Hematopoietic multipotent progenitor cell (in vitro differentiated cells): ENCODE results near the gene IGFL1. TPM values are rescaled to one million over a fixed set of nuclear protein-coding genes. Genes with fewer than 3 reads are reported as not detected.
"Not testable (repeated sequence)": the region's sequence is repeated elsewhere in the genome, so short reads cannot be mapped to it uniquely, and the experiment has no call there.

Source experiments
- DNase-seq, 3 donors: peaks; one replicate each; pipeline ENCODE4 v3.0.0-alpha.2; 2011 to 2015; ENCODE audit warnings: low read depth in 2 of 3, low spot score in 2 of 3
- total RNA-seq: library from RNA; depleted of rRNA; stranded (reverse); fragments of >200 nt; gene quantifications from one replicate; pipeline ENCODE4 v1.2.3, GENCODE V29; 2012

IGFL1 gene
- total RNA-seq, 1 donor: not detected

DNA sequence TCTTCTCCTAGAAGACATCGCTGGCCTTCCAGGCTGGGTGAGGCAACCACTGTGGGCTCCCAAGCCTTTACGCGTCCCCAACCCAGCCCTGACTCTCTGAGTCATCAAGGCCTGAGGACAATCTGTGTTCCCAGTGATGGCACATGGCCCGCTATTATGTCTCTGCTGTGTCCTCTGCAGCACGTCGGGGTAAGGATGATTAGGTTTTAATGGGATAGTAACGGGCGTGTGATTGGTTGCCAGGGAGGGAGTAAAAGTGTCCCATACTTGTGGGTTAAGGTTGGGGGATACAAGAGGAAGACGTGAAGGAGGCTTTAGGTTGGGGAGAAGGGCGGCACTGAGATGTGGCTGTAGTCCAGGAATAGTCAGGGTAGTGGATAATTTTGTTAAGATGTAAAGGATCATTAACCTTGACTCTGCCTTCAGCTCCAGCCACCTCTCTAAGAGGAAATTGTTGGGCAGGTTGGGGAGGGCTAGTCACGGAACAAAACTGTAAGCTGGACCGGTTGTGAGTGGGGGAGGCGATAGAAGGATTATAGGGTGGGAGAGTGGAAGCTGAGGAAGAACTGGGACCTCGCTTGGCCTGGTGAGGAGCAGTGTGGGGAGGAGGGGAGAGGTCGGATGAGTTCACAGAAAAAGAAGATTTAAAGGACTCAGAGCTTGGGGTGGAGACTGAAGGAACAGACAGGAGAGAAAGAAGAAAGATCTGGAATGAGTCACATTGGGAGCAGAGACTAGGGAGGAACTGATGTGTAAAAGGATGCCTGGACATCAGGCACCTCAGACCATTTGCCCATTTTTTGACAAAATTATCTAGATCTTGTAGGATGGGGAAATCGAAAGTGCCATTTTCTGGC, 27.9 kb upstream of the IGFL1 start:
- no peak for DNase-seq

DNA sequence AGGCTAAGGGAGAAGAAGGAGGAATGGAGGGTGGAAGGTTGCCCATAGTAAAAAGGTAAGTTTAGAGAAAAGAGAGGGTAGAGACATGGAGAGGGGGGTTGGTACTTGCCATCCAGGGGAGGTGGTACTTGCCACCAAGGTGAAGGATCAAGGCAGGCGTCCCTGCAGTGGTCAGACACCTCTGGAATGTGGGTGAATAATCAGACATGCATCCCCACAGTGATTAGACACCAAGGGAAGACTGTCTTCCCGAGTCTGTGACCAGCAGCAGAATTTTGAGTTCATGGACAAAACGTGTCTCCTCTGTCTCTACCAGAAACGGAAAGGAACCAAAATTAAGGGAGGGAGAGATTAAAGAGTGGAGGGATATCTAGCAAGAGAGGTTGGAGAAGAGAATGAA, 27.1 kb upstream of the IGFL1 start:
- DNase-seq: no peak

DNA sequence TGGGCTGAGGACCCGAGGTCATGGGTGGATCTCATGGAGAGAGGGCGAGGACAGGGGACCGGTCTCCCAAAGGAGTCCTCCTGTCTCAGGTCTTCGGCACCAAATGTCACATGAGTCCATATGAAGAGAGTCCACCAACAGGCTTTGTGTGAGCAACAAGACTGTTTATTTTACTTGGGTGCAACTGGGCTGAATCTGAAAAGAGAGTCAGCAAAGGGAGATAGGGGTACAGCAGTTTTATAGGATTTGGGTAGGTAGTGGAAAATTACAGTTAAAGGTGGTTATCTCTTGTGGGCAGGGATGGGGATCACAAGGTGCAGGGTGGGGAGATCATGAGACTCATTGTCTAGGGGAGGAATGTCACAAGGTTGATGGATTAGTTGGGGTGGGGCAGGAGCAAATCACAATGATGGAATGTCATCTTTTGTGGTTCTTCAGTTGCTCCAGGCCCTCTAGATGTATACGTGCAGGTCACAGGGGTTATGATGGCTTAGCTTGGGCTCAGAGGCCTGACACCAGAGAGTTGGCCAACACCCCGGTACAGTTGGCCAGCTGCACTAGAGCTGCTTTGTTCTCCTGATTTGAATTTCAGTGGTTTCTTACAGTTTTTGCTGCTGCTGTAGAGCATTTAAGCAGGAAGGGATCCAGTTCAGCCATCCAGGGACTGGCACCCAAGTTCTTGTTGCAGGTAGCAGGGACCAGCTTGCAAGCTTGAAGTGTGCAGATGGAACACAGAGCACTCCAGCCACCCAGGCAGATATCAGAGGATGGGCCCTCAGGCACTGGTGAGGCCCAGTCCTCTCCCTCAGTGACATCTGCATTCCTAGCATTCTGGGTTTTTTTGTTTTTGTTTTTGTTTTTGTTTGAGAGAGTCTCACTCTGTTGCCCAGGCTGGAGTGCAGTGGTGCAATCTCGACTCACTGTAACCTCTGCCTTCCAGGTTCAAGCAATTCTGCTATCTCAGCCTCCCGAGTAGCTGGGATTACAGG, 26.4 kb upstream of the IGFL1 start:
- DNase-seq: no peak

DNA sequence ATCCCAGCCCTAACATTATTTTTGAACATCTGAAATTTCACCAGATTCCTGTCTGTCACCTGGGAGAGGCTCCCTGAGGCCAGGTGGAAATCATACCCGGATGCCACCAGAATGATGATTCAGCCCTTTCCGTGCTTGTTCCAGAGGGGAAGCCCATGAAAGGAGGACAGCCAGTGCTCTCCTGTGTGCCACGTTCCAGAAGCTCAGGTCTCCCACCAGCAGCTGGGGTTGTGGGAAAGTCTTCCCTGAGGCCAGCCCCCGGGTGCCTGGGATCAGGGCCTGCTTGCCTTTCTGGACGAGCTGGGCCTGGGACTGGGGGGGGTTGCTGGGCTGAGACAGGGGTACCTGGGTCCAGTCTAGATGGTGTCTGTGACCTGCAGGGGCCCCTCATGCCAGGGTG, 25.5 kb upstream of the IGFL1 start:
- DNase-seq: no peak

GRCh38 chr19:46205183-46205984, 24.2 kb upstream of the IGFL1 start:
- DNase-seq: no peak

- DNase-seq: no peak
These were observed 23.4 kb upstream of the IGFL1 start for GRCh38 chr19:46206176-46206575.

GRCh38 chr19:46206682-46207081, 22.9 kb upstream of the IGFL1 start:
- no peak for DNase-seq

GRCh38 chr19:46207858-46208257, 21.7 kb upstream of the IGFL1 start:
- DNase-seq: not testable (repeated sequence)

GRCh38 chr19:46209051-46209450, 20.5 kb upstream of the IGFL1 start:
- DNase-seq: no peak

GRCh38 chr19:46209472-46209871, 20.1 kb upstream of the IGFL1 start:
- no peak for DNase-seq

GRCh38 chr19:46210669-46211068, 18.9 kb upstream of the IGFL1 start:
- DNase-seq: no peak

- no peak for DNase-seq
These were observed 18.2 kb upstream of the IGFL1 start for GRCh38 chr19:46211201-46211881.

DNA sequence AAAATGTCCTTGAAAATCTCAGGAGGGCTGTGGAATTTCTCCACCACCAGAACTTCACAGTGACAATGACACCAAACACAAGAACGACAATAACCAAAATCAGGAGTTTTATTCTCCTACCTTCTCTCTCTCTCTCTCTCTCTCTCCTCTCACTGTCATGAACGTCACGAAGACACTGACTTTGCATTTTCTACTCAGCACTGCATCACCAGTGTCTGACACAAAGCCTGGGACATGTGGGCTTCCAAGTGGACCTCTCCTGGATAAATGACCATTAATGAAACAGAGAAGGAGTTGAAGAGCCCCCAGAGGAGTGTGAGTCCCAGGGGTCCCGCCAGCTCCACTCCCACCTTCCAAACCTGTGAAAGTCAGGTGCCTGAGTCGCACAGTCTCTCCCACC, 16.9 kb upstream of the IGFL1 start:
- DNase-seq: not testable (repeated sequence)

DNA sequence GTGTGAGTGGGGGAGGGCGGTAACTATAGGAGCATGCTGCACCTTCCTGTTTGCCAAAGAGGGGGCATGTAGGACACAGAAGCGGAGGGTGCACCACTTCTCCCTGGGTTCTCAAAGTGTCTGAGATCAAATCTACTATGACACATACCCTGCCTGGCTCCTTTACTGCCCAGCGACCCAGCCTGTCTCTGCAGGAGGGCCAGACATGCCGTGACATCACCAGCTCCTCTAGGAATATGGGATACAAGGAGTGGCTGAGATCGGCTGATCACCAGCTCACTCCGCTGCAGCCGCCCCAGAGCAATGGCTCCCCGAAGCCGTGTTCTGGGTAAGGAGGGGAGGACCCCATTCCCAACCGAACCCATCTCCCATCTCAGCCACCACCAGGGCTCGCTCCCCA, 16.4 kb upstream of the IGFL1 start:
- no peak for DNase-seq

DNA sequence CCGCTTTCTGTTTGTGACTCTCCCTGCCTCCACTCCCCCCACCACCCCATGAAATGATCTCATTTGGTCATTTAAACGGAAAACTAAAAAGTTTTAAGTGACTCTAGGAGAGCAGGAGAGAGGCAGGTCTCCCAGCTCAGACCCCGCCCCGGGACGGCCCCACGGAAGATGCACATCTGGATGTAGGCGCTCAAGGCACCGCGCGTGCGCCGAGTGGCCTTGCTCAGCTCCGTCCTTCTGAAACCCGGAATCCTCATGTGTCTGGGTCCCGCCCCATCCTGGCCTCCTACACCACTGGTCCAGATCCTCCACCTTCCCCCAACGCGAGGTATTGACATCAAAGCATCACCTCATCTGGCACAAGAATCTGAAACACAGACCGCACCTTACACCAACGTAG, 15.7 kb upstream of the IGFL1 start:
- DNase-seq: no peak

GRCh38 chr19:46216612-46217011, 12.9 kb upstream of the IGFL1 start:
- no peak for DNase-seq

GRCh38 chr19:46217476-46217875, 12.1 kb upstream of the IGFL1 start:
- no peak for DNase-seq

DNA sequence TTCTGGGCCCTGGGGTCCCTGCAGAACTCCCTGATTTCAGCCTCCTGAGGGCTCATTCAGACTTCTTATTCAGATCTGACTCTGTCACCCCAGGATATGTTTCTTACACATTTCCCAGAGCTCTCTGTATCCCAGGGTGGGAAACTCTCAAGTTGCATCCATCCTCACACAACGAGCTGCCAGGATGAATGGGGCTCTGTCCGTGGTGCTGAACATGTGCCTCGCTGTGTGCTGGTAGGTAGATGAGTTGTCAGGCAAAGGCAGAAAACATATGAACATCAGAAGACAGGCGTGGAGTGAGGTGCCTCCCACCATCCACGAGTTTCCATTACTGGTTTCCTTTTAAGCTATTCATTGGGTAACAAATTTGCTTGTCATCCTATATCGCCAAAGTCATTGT, 11.4 kb upstream of the IGFL1 start:
- DNase-seq: peak in 2 of 3 donors; percentile 19 to 63

DNA sequence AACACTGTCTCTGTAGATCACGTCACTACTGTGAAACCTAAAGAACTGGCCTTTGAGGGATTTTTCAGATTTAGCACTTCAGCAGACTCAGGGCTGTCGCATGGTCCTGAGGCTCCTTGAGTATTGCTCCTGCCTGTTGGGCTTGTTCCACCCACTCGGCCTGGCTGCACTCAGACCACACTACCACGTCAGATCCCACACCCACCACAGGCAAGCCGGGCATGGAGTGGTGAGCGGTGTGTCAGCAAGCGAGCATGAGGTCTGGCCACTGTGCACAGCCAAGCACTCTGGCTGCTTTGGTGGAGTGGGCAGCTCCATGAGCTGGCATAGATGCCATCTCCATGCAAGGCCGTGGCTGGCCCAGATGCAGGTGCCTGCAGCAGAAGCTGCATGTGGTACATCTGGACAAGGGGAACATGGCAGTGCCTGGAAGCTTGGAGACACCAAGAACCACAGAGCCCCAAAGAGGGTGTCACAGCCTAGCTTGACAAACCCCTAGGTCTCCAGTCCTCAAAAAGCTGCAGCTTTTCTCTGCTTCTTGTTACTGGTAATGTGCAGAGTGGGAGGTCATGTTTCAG, 9.4 kb upstream of the IGFL1 start:
- no peak for DNase-seq

- no peak for DNase-seq
These were observed 8.4 kb upstream of the IGFL1 start for GRCh38 chr19:46221152-46221551.
